Neutrophil (primary cell): ENCODE measurements around the gene LOXHD1.

ENCODE experiments used
- H3K27ac ChIP-seq: fragments of 200-600 bp; sonication (generic); 2 replicates; pipeline ENCODE4 v1.5.1; 2016; ENCODE audit warnings: mild to moderate bottlenecking, moderate library complexity
- H3K27me3 ChIP-seq: fragments of 200-600 bp; sonication (generic); 2 replicates; pipeline ENCODE4 v1.6.0; 2016; ENCODE audit warnings: mild to moderate bottlenecking
- H3K36me3 ChIP-seq: fragments of 200-600 bp; sonication (generic); 2 replicates; pipeline ENCODE4 v1.5.1; 2017
- H3K4me1 ChIP-seq, 2 experiments: fragments of 200-600 bp in 1 of 2; sonication (generic) in 1 of 2; 1 replicate in 1 of 2; 2 replicates in 1 of 2; pipeline versions ENCODE4 v1.5.1 to v1.6.1; 2013 to 2016; ENCODE audit warnings: low read depth in 1 of 2, low read length in 1 of 2, mild to moderate bottlenecking in 1 of 2, moderate library complexity in 1 of 2; ENCODE audit not compliant: control insufficient read depth in 1 of 2, insufficient read depth in 1 of 2
- H3K4me3 ChIP-seq, 2 experiments: fragments of 200-600 bp in 1 of 2; sonication (generic) in 1 of 2; 1 replicate in 1 of 2; 2 replicates in 1 of 2; pipeline ENCODE4 v1.5.1; 2013 to 2016; ENCODE audit warnings: low read depth in 1 of 2, low read length in 1 of 2, mild to moderate bottlenecking in 1 of 2, moderate library complexity in 1 of 2
- H3K9me3 ChIP-seq: fragments of 200-600 bp; sonication (generic); 2 replicates; pipeline ENCODE4 v1.5.1; 2016
- TF ChIP-seq, protein P1 (sequence below): fragments of 200-600 bp; sonication (generic); IDR thresholded peaks from 2 replicates; pipeline ENCODE4 v1.5.1; 2016; ENCODE audit warnings: antibody characterized with exemption

Gene LOXHD1

DNA sequence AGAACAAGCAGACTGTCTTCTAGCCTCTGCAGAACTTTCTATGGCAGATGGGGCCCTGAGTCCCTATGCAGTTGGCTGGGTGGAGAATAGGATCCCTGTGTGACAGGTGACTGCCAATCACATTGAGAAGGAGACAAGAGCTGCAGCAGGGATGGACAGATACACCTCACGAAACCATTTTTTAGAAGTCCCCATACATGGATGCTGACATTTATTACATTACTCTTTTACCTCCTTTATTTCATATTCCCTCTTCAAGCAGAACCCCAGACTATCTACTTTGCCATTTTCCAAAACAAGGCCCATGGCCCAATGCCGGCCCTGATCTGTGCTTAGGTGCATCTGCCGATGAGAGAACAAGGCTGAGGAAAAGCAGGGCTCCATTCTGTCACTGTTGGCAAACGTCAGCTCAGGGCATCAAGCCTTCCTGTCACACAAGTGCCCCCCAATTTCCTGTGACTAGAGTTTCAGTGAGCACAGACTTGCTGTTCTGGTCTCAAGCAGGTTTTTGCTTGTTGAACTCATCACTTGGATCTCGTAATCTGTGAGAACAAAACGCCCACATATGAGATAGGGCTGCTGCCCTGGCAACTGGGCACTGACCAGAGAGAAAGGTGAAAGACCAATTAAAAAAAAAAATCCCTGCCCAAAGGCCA lies 35.8 kb downstream of the LOXHD1 start:
- H3K27me3 ChIP-seq, result no peaks in the 10 kb centered on the region
- no peaks in the 10 kb centered on the region for H3K9me3 ChIP-seq
- H3K4me1 ChIP-seq, result peaks cover 5 to 6% of the 10 kb centered on the region in 2 experiments
- no peak overlapping the region for H3K4me3 ChIP-seq
- TF ChIP-seq, protein P1, sequence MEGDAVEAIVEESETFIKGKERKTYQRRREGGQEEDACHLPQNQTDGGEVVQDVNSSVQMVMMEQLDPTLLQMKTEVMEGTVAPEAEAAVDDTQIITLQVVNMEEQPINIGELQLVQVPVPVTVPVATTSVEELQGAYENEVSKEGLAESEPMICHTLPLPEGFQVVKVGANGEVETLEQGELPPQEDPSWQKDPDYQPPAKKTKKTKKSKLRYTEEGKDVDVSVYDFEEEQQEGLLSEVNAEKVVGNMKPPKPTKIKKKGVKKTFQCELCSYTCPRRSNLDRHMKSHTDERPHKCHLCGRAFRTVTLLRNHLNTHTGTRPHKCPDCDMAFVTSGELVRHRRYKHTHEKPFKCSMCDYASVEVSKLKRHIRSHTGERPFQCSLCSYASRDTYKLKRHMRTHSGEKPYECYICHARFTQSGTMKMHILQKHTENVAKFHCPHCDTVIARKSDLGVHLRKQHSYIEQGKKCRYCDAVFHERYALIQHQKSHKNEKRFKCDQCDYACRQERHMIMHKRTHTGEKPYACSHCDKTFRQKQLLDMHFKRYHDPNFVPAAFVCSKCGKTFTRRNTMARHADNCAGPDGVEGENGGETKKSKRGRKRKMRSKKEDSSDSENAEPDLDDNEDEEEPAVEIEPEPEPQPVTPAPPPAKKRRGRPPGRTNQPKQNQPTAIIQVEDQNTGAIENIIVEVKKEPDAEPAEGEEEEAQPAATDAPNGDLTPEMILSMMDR, result no peak
- no peaks in the 10 kb centered on the region for H3K36me3 ChIP-seq
- no peak overlapping the region for H3K27ac ChIP-seq

DNA sequence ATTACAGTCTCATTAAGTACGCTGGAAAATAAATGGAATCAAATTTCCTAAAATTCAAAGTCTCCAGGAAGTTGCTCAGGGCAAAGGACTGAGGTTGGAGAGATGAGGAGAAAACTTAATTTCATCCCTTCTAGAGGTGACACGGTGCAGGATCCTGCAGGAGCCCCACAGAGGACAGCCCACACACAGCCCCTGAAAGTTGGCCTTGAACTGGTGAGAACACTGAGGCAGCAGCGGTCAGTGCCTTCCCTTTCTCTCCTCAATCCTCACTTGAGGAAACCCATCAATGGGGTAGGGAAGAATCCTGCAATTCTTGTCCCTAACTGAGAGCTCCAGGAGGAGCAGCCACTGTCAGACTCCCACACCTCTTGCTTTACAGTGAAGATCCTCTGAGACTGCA lies 37.5 kb downstream of the LOXHD1 start:
- peaks cover 4% of the 10 kb centered on the region for H3K27me3 ChIP-seq
- no peak overlapping the region for H3K4me3 ChIP-seq
- H3K9me3 ChIP-seq, result no peaks in the 10 kb centered on the region
- TF ChIP-seq, protein P1, result no peak
- no peak overlapping the region for H3K27ac ChIP-seq
- H3K36me3 ChIP-seq, result no peaks in the 10 kb centered on the region
- peaks cover 5 to 6% of the 10 kb centered on the region in 2 experiments for H3K4me1 ChIP-seq

DNA sequence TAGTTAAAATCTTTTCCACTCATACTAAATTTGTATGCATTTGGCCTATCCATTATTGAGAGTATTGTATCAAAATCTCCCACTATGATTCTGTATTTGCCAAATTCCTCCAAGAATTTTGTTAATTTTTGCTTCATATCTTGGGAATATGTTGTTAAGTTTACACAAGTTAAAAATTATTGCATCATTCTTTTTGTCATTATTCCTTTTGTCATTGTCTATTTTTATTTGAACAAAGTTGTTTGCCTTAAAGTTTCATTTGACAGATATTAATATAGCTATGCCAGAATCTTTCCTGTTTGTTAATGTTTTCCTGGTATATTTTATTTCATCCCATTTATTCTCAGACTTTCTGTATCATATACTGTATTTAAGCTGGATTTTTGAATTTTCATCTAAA lies 41.3 kb downstream of the LOXHD1 start:
- Histone ChIP-seq H3K9me3 (no peaks in the 10 kb centered on the region), H3K36me3 (no peaks in the 10 kb centered on the region), H3K27ac (no peak overlapping the region), H3K27me3 (peaks cover 4% of the 10 kb centered on the region), H3K4me1 (no peaks in the 10 kb centered on the region), H3K4me3 (no peak overlapping the region)
- TF ChIP-seq, protein P1, result no peak

DNA sequence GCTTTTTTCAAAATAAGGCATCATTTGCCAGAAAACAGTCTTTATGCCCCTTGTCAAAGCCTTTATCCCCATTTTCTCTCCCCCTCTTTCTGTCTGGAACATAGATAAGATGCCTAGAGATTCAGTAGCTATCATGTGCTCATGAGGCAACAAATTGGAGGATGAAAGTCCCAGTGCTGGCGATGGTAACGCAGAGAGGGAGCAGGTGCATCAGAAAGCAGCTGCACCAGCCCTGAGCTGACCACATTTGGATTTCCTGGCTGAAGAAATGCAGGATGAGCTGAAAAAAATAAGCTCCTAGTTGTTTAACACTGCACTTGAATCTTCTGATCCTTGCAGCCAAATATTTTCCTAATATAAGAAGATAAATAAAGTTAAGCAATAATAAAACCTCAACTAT lies 48.0 kb downstream of the LOXHD1 start:
- no peaks in the 10 kb centered on the region for H3K36me3 ChIP-seq
- H3K4me1 ChIP-seq, result no peaks in the 10 kb centered on the region
- TF ChIP-seq, protein P1, result no peak
- H3K27me3 ChIP-seq, result no peaks in the 10 kb centered on the region
- no peak overlapping the region for H3K27ac ChIP-seq
- no peaks in the 10 kb centered on the region for H3K9me3 ChIP-seq
- no peak overlapping the region for H3K4me3 ChIP-seq

DNA sequence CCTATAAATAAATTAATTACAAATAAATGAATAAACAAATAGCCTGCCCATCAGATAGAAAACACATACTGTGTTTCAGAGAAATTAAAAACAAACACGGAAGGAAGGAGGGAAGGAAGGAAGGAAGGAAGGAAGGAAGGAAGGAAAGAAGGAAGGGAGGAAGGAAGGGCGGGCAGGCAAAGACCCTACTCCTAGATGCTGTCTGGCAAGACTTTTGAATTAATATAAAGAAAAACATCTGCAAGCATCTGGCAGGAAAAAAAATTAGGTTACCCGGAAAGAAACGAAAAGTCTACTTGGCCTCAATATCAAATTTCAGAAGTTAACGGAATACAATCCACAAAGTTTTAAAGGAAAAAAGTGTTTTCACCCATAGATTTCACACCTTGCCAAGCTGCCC lies 49.1 kb downstream of the LOXHD1 start:
- Histone ChIP-seq H3K4me3 (no peak overlapping the region), H3K27me3 (no peaks in the 10 kb centered on the region), H3K27ac (no peak overlapping the region), H3K36me3 (no peaks in the 10 kb centered on the region), H3K4me1 (peaks cover 2% of the 10 kb centered on the region in 2 experiments), H3K9me3 (no peaks in the 10 kb centered on the region)
- TF ChIP-seq, protein P1, result no peak
